ENCODE measurements around the gene MYEF2. TPM values are rescaled to one million over a fixed set of nuclear protein-coding genes. Genes with fewer than 3 reads are reported as not detected.

The MYEF2 gene
- polyA plus RNA-seq, 1 of the 3 experiments (the other 2 are of a cell fraction): 11.6 TPM

- Histone ChIP-seq H3K27ac (ENCODE audit: low read depth in 2 of 2, low read length in 1 of 2) (no peak overlapping the region; a peak in 1 of 4 replicates), H3K9me3 (no peaks in the 10 kb centered on the region), H3K79me2 (ENCODE audit: insufficient read depth) (no peaks in the 10 kb centered on the region; the same call in 1 of the 2 replicates), H3K4me1 (ENCODE audit: control insufficient read depth in 1 of 2, insufficient read depth in 2 of 2, low read depth in 1 of 2, low read length in 1 of 2) (peaks cover 0 to 17% of the 10 kb centered on the region in 2 experiments; a peak in 1 of 4 replicates), H3K9me2 (no peaks in the 10 kb centered on the region), H3K4me2 (no peak overlapping the region), H4K20me1 (ENCODE audit: insufficient read depth) (no peaks in the 10 kb centered on the region), H3K27me3 (ENCODE audit: insufficient read depth) (no peaks in the 10 kb centered on the region; the same call in 1 of the 2 replicates), H3K4me3 (ENCODE audit: low read depth in 2 of 2, low read length in 1 of 2) (no peak overlapping the region), H2AFZ (ENCODE audit: low read depth) (no peak overlapping the region), H3K36me3 (replicated peaks in 1 of 2; ENCODE audit: control insufficient read depth in 1 of 2, insufficient read depth in 2 of 2, low read length in 1 of 2) (no peaks in the 10 kb centered on the region), H3F3A (replicated peaks; ENCODE audit: insufficient read depth) (no peaks in the 10 kb centered on the region), H3K9ac (no peak overlapping the region)
- TF ChIP-seq PBX3 (IDR thresholded peaks at IDR 0.05): no peak
- TF ChIP-seq SMC3 (IDR thresholded peaks at IDR 0.05; ENCODE audit: low read depth, low read length): peak; percentile 55
- TF ChIP-seq CHD2 (IDR thresholded peaks at IDR 0.05; ENCODE audit: low read length, partially characterized antibody): no peak
- TF ChIP-seq RFX5 (IDR thresholded peaks at IDR 0.05; ENCODE audit: low read length): no peak
- TF ChIP-seq CTCF (IDR thresholded peaks at IDR 0.05): peak; percentile 47
- TF ChIP-seq GABPA (IDR thresholded peaks at IDR 0.05; ENCODE audit: low read depth): no peak
- TF ChIP-seq RAD21 (IDR thresholded peaks at IDR 0.05; ENCODE audit: low read length): peak; percentile 72
- TF ChIP-seq GATA2 (CRISPR knock-in tag; IDR thresholded peaks at IDR 0.05): no peak
- CTCF ChIA-PET: interaction anchor here (0.6 to 3.1 kb wide), 32 partner anchors 9 to 896 kb away, joined by 3 to 29 read pairs (median 3); partner anchors contain the start of gene SEMA6D
- WGBS (ENCODE audit: low lambda C conversion rate): 55% methylated on average over 6 of the region's 6 CpGs
- POLR2A ChIA-PET: no interaction called here
- DNase-seq: peak; percentile 26
These were observed 93.1 kb downstream of the MYEF2 start for GRCh38 chr15:48084759-48085590.

Other genes starting within 250 kb of the MYEF2 start
- gene SLC24A5, start 57.3 kb downstream of the MYEF2 start, polyA plus RNA-seq (2012; rRNA removed): not detected in 2 replicates
- gene CTXN2, start 13.4 kb upstream of the MYEF2 start, polyA plus RNA-seq (2012; rRNA removed): 0.02 and 0.05 TPM in 2 replicates
- gene SLC12A1, start 28.0 kb upstream of the MYEF2 start, polyA plus RNA-seq (2012; rRNA removed): not detected in 2 replicates
- gene DUT, start 153.1 kb upstream of the MYEF2 start, polyA plus RNA-seq (2012; rRNA removed): 67.1 and 79.3 TPM in 2 replicates